Loucy (cell line): Measurements from ENCODE around the gene ADGRD1.
"Not testable (repeated sequence)": the region's sequence is repeated elsewhere in the genome, so short reads cannot be mapped to it uniquely, and the experiment has no call there.

Experiments
- H2AFZ ChIP-seq: fragments of 200-600 bp; sonication (generic); 2 replicates; pipeline ENCODE4 v1.6.0; 2016; ENCODE audit warnings: antibody characterized with exemption, mild to moderate bottlenecking, low read length, moderate library complexity
- H3F3A ChIP-seq: fragments of 200-600 bp; 2 replicates; pipeline ENCODE4 v1.6.0; 2016; ENCODE audit warnings: antibody characterized with exemption, low read depth, mild to moderate bottlenecking
- H3K27me3 ChIP-seq: fragments of 200-600 bp; sonication (generic); 2 replicates; pipeline ENCODE4 v1.6.1; 2014; ENCODE audit warnings: low read length, mild to moderate bottlenecking; ENCODE audit not compliant: insufficient read depth, poor library complexity, severe bottlenecking
- H3K36me3 ChIP-seq: fragments of 200-600 bp; sonication (generic); 2 replicates; pipeline ENCODE4 v1.6.1; 2016; ENCODE audit warnings: low read length; ENCODE audit not compliant: insufficient read depth
- H3K4me1 ChIP-seq: fragments of 200-600 bp; sonication (generic); 2 replicates; pipeline ENCODE4 v1.5.1; 2014; ENCODE audit warnings: low read length, mild to moderate bottlenecking; ENCODE audit not compliant: insufficient read depth, poor library complexity, severe bottlenecking
- H3K4me2 ChIP-seq: fragments of 200-600 bp; sonication (generic); 2 replicates; pipeline ENCODE4 v1.6.0; 2014; ENCODE audit warnings: antibody characterized with exemption, low read length, low read depth, mild to moderate bottlenecking; ENCODE audit not compliant: poor library complexity, severe bottlenecking
- H3K4me3 ChIP-seq: fragments of 200-600 bp; sonication (generic); 2 replicates; pipeline ENCODE4 v1.5.1; 2014; ENCODE audit warnings: low read length, mild to moderate bottlenecking, mixed read lengths; ENCODE audit not compliant: poor library complexity, severe bottlenecking
- H3K79me2 ChIP-seq: fragments of 200-600 bp; sonication (generic); 2 replicates; pipeline ENCODE4 v1.6.1; 2014; ENCODE audit warnings: low read length; ENCODE audit not compliant: insufficient read depth
- H3K9ac ChIP-seq: fragments of 200-600 bp; sonication (generic); 2 replicates; pipeline ENCODE4 v1.6.0; 2014; ENCODE audit warnings: mild to moderate bottlenecking, low read depth, low read length, moderate library complexity; ENCODE audit not compliant: poor library complexity, severe bottlenecking
- H3K9me2 ChIP-seq: fragments of 200-600 bp; sonication (generic); replicated peaks from 2 replicates; pipeline ENCODE4 v1.6.1; 2016; ENCODE audit warnings: low read depth, low read length, mixed read lengths
- H3K9me3 ChIP-seq: fragments of 200-600 bp; sonication (generic); 2 replicates; pipeline ENCODE4 v1.6.1; 2014; ENCODE audit warnings: mild to moderate bottlenecking, antibody characterized with exemption, low read length, low read depth; ENCODE audit not compliant: insufficient read depth
- H4K20me1 ChIP-seq: fragments of 200-600 bp; sonication (generic); 2 replicates; pipeline ENCODE4 v1.6.0; 2014; ENCODE audit warnings: antibody characterized with exemption, low read length, mild to moderate bottlenecking; ENCODE audit not compliant: insufficient read depth, poor library complexity, severe bottlenecking
- CTCF ChIP-seq: fragments of 200-600 bp; sonication (generic); conservative IDR thresholded peaks from 2 replicates; pipeline ENCODE4 v1.5.1; 2014; ENCODE audit warnings: mild to moderate bottlenecking, antibody characterized with exemption, low read length
- EZH2phosphoT487 ChIP-seq: fragments of 200-600 bp; IDR thresholded peaks from 2 replicates; pipeline ENCODE4 v1.6.1; 2018; ENCODE audit warnings: antibody characterized with exemption, mild to moderate bottlenecking, moderate library complexity, borderline replicate concordance

ADGRD1 gene

GRCh38 chr12:131126662-131127173 lies 173.0 kb downstream of the ADGRD1 start:
- no peak for TF ChIP-seq CTCF
- no peak for TF ChIP-seq EZH2phosphoT487
- Histone ChIP-seq H3K9ac (no peak overlapping the region), H3K79me2 (no peaks in the 10 kb centered on the region), H3F3A (no peaks in the 10 kb centered on the region), H3K4me1 (no peaks in the 10 kb centered on the region), H4K20me1 (no peaks in the 10 kb centered on the region), H3K4me3 (no peak overlapping the region), H3K9me2 (no peaks in the 10 kb centered on the region), H3K4me2 (no peak overlapping the region), H3K9me3 (no peaks in the 10 kb centered on the region), H2AFZ (no peak overlapping the region), H3K27me3 (no peaks in the 10 kb centered on the region), H3K36me3 (no peaks in the 10 kb centered on the region)

DNA sequence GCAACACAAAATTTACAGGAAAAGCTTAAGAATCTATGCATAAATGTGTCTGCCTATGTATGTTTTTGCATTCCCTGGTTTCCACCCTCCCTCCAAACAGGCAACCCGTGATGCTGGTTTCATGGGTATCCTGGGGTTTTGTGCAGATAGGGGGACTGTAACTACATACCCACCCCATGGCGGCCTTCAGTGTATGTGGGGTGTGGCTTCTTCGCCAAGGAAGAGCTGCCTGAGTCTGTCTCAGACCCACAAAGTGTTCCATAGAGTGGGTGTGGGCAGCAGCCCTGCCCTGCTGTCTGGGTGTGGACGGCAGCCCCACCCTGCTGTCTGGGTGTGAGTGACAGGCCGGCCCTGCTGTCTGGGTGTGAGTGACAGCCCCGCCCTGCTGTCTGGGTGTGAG lies 174.8 kb downstream of the ADGRD1 start:
- Histone ChIP-seq H3K79me2 (no peaks in the 10 kb centered on the region), H3F3A (no peaks in the 10 kb centered on the region), H3K27me3 (no peaks in the 10 kb centered on the region), H3K4me2 (no peak overlapping the region), H2AFZ (no peak overlapping the region), H3K9ac (no peak overlapping the region), H3K36me3 (no peaks in the 10 kb centered on the region), H3K4me1 (peaks cover 3% of the 10 kb centered on the region), H4K20me1 (no peaks in the 10 kb centered on the region), H3K9me3 (no peaks in the 10 kb centered on the region), H3K4me3 (no peak overlapping the region), H3K9me2 (no peaks in the 10 kb centered on the region)
- TF ChIP-seq EZH2phosphoT487 (no peak), CTCF (no peak)

DNA sequence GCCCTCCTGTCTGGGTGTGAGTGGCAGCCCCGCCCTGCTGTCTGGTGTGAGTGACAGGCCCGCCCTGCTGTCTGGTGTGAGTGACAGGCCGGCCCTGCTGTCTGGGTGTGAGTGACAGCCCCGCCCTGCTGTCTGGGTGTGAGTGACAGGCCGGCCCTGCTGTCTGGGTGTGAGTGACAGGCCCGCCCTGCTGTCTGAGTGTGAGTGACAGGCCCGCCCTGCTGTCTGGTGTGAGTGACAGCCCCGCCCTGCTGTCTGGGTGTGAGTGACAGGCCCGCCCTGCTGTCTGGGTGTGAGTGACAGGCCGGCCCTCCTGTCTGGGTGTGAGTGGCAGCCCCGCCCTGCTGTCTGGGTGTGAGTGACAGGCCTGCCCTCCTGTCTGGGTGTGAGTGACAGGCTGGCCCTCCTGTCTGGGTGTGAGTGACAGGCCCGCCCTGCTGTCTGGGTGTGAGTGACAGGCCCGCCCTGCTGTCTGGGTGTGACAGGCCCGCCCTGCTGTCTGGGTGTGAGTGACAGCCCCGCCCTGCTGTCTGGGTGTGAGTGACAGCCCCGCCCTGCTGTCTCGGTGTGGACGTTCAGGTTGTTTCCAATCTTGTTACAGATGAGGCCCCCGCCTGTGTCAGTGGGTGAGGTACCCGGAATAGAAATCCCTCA lies 175.4 kb downstream of the ADGRD1 start:
- H3K9me2 ChIP-seq, H3K4me2 ChIP-seq, H3K9ac ChIP-seq, H3K4me1 ChIP-seq, H3F3A ChIP-seq, H3K27me3 ChIP-seq, H3K4me3 ChIP-seq, H2AFZ ChIP-seq, H3K79me2 ChIP-seq, H4K20me1 ChIP-seq, H3K36me3 ChIP-seq, H3K9me3 ChIP-seq: not testable (repeated sequence)

DNA sequence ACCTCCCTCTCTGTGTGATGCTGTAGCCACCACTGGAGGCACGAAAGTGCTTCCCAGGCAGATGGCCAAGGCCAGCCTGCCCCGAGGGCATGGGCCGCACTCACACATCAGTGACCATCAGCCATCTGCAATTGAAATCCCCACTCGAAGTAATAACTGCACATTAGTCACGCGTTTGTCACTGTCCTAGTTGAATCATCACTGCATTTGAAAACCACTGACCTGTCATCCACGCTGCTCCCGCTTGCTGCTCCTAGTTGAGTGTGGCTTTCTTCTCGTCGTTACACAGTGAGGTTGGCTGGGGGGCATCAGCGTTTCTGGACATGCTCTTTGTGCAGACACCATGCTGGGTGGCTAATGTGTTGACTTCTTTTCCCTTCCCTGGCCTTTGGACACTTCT lies 176.1 kb downstream of the ADGRD1 start:
- Histone ChIP-seq H3K79me2 (no peaks in the 10 kb centered on the region), H3K4me2 (no peak overlapping the region), H3K9ac (no peak overlapping the region), H3K27me3 (no peaks in the 10 kb centered on the region), H3F3A (no peaks in the 10 kb centered on the region), H3K9me3 (no peaks in the 10 kb centered on the region), H3K9me2 (no peaks in the 10 kb centered on the region), H3K4me3 (no peak overlapping the region), H3K4me1 (peaks cover 3% of the 10 kb centered on the region), H4K20me1 (no peaks in the 10 kb centered on the region), H2AFZ (no peak overlapping the region), H3K36me3 (no peaks in the 10 kb centered on the region)
- TF ChIP-seq EZH2phosphoT487 (no peak), CTCF (no peak)
